HG03354 (cell line): ENCODE results near the gene MEX3A.
"Not testable (repeated sequence)": the region's sequence is repeated elsewhere in the genome, so short reads cannot be mapped to it uniquely, and the experiment has no call there.

Source experiments
- ATAC-seq: cut with Tn5 transposase; IDR thresholded peaks from one replicate; pipeline ENCODE4 v1.9.1; 2021; ENCODE audit warnings: mild to moderate bottlenecking; ENCODE audit not compliant: unreplicated experiment, poor library complexity, severe bottlenecking

MEX3A gene

DNA sequence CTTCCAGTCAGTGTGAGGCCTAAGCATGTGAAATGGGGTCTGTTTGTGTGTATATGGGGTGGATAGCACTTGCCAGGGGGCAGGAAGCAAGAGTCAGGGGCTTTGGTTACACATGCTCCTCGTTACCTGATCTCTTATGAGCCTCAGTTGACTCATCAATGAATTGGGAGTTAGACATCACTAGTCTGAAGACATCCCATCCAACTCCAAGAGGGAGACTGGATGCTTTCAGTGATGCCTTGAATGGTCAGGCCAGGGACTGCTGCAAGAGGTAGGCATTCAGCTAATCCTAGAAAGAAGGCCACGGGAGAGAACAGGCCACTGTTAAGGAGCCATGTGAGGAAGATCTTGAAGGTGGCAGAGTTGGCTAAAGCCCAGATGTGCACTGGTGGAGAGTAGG, 15.0 kb downstream of the MEX3A start:
- no peak for ATAC-seq

DNA sequence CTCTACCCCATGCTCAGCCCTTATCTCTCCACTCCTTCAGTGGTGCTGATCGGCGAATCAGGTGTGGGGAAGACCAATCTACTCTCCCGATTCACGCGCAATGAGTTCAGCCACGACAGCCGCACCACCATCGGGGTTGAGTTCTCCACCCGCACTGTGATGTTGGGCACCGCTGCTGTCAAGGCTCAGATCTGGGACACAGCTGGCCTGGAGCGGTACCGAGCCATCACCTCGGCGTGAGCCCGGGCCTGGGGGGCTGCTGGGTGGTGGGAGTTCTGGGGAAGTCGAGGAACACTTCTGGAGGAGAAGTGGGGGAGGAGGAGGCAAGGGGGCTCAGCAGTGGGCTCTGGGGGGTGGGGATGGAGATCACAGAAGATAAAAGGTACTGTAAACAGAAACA, 16.4 kb downstream of the MEX3A start:
- ATAC-seq: no peak

DNA sequence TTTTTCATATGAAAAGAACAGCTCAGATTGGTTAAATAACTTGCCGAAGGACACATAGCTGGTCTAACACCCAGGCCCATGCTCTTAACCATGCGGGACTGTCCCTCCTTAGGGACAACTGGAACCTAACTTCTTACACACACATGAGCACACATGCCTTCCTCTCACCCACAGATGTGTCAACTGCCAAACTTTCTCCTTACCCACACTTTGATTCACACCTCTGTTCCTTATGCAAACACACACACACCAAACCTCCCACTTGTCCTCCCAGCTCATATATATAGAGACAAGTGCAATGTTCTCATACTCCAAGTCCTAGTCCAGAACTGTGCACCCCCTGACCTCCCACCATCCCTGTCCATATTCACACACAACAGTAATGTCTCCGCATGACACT, 17.1 kb downstream of the MEX3A start:
- no peak for ATAC-seq

DNA sequence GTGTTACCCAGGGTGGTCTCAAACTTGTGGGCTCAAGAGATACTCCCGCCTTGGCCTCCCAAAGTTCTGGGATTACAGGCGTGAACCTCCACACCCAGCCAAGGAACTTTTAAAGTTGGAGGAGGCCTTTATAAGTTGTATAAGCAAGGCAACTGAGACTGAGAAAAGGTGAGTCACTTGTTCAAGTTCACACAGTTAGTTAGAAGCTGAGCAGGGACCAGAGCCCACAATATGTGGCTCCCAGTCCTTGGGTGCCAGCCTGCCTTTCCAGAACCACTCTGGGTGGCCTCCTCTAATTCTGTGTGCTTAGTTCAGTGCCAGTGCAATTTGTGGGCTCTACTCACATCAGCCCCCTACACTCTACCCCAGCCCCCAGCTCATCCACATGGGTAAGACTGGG, 17.6 kb downstream of the MEX3A start:
- ATAC-seq: no peak

DNA sequence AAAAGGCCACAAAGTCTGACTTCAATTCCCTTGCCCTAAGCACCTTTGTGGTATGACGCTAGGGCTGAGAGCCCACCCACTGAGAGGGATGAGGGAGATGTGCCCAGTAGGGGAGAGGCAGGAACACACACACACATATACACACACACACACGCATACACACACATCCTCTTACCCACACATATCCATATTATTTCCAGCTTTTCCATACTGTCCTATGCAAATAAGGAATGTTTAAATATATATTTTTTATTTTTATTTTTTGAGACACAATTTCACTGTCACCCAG, 18.3 kb downstream of the MEX3A start:
- ATAC-seq: no peak

DNA sequence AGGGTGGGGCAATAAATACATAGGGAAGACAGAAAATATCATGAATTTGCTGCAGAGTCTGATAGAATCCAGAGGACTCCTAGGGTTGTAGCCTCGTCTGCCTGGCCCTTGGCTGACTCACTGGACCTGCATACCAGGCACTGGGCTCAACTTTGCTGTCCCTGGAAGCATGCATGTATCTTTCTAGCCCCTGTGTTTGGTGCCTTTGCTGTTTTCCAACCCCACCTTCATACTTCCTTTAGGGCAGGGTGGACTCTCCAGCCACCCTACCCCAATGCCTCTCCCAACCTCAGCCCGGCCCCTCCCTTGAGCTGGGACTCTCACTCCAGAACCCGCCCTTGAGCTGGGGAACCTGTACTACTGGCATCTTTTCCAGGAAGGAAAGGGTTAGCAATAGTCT, 20.1 kb downstream of the MEX3A start:
- ATAC-seq: no peak

DNA sequence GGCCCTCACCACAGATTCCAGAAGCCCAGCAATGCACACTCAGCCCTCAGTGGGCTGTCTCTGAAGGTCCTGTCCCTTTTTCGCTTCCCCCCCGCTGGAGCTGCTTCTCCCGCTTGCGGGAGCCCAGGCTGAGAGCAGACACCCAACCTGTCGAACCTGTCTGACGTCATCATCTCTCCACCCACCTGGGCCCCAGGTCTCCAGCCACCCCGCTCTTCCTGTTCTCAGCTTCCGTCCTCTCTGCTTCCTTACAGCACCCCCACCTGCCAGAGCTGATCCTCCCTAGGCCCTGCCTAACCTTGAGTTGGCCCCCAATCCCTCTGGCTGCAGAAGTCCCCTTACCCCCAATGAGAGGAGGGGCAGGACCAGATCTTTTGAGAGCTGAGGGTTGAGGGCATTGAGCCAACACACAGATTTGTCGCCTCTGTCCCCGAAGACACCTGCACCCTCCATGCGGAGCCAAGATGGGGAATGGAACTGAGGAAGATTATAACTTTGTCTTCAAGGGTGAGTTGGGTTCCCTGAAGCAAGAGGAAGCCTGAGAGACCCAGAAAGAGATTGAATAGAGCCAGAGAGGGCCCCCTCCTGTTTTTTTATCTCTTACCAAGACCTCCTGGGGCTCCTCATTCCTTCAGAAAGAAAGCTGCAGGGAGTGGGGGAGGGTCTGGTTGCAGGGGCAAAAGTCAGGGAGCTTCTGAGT, 21.2 kb downstream of the MEX3A start, which contains the start of gene RAB25:
Gene RAB25, plus strand, starts transcription at position 224 of the 700 bp plus-strand sequence. Its CDS starts 241 bp downstream, at position 465.
- ATAC-seq: no peak

DNA sequence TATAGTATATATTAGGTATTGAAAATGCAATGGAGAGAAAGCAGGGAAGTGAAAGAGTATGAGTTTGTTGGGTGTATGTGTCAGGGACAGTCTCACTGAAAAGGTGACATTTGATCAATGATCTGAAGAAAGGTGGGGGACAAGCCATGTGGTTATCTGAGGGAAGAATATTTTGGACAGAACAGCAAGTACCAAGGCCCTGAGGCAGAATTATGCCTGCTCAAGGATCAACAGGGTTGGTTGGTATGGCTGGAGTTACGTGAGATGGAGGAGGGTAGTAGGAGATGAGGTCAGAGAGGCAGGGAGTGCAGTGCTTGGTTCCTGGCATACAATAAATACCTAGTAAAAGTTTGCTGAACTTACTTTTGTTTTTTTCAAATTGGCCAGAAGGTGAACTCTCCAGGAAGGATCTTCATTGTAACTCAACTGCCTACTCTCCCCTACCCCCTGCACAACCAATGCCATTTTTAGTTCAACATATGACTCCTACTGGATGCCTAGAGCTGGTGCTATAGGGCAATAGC, 25.9 kb downstream of the MEX3A start:
- ATAC-seq: no peak

DNA sequence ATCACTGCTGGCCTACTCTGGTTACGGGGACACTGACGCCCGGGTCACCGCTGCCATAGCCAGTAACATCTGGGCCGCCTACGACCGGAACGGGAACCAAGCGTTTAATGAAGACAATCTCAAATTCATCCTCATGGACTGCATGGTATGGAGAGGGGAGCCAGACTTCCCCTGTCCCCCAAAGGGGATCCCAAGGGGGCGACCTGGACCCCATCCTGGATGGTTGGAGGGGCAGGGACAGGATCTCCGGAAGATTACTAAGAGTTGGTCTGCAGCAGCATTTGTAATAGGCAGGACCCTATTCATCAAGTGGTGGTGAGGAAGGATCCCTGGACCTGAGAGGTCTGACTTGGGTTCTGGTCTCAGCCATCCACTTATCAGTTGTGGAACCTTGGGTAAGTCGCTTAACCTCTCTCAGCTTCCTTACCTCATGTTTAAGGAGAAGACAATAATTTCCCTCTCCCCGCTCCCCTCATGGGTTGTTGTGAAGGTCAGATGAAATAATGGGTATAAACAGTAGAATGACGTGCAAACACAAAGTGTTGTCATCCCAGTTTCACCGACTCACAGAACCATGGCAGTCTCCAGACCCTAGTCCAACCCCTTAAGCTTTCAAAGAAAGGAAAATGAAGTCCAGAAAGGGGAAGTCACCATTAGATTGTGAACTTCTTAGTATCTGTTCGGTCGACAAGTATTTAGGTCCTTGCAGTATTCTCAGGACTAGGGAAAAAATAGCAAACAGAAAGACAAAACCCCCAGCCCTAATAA, 26.8 kb downstream of the MEX3A start:
- ATAC-seq: no peak

DNA sequence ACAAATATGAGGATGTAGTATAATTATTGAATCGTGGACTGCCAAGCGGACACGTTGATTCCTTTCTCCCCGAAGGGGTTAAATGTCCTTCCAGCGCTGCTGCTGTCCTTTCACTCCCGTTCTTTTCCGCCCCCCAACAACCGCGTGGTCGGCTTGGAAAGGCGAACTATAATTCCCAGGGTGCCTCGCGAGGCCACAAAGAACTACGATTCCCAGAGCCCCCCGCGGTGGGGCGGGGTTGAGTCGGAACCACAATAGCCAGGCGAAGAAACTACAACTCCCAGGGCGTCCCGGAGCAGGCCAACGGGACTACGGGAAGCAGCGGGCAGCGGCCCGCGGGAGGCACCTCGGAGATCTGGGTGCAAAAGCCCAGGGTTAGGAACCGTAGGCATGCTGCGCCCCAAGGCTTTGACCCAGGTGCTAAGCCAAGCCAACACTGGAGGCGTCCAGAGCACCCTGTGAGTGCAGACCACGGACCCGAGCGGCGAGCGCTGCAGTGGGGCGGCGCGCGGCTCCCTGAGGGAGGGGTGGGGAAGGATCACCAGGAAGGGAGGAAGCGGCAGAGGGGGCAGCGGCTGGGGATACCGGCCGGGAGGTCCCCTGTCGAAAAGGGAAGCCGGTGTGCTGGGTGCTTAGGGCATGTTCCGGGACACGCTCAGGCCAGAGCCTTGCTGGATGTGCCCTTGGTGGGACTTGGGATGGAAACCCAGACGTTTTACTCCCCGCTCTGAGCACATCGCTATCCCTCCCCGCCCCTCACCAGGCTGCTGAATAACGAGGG, 27.6 kb downstream of the MEX3A start, which contains the start of gene LAMTOR2:
Gene LAMTOR2, plus strand, starts transcription at position 283 of the 781 bp plus-strand sequence. Its CDS starts 108 bp downstream, at position 391.
- ATAC-seq: peak; percentile 75

DNA sequence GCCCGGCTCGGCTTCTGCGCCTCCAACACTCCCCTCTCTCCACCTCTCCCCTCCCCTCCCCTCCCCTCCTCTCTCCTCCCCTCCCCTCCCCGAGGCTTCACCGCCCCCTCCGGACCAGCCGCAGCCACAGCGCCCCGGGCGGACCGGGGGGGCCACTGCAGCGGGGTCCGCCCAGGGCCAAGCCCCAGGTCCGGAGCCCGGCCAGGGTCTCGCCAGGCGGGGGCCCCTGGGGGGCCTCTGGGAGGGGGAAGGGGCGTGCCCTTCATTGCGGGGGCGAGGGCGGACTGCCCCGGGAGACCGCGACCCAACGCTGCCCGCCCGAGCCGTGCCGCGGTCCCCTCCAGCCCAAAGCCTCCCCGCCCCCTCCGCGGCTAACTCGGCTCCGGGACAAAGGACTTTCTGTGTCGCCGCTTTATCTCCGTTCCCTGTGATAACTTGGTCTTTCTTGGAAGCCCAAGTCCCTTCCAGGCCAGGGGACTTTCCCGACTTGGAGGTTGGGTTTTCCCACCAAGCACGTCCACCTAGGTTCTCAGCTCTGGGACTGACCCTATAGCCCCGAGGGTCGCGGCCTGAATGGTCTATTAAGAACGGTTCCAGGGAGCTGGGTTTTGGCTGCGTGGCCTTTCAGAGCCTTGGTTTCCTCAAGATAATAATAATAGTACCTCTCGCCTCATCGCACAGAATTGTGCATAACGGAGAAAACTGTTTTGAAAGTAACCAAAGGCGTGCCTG, 28.3 kb downstream of the MEX3A start, which contains the start of gene UBQLN4:
Gene UBQLN4, minus strand, starts transcription at position 31 of the 732 bp plus-strand sequence. CDS start 97 bp downstream, outside the sequence.
- ATAC-seq: peak; percentile 60

DNA sequence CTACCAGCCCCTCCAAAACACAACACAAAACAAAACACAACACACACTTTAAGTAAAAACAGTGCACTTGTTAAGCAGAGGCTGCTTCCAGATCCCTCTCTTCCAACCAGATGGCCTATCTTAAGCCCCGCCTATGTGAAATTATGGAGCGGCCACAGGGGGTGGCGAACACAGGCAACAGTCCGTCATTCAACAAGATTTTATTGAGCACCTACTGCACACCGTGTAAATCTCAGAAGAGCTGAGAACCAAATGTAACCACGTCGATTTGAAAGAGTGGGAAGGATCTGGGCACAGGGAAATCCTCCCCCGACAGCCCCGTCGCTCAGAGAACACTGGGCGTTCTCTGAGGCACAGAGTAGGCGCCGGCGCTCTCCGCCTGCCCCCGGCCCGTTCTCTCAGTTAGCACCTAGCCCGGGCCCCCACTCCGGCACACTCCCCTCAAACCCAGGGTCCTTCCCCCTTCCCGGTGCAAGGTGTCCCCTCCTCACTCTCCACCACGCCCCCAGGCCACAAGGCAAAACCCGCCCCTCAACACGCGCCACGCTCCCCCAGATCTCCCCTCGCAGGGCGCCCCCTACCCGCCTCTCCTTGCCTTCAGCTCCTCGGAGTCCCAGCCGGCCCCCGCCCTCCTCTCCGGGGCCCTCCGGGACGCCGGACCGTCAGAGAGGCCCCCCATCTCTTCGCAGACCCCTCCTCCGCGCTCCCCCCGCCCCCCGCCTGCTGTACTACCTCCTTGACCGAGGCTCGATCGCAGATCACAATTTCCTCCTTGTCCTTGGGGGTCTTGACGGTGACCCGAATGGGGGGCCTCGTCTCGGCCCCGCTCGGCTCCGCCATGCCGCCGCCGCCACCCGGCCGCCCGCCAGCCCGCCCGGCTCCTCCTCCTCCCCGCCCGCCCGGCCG, 29.1 kb downstream of the MEX3A start:
- no peak for ATAC-seq

DNA sequence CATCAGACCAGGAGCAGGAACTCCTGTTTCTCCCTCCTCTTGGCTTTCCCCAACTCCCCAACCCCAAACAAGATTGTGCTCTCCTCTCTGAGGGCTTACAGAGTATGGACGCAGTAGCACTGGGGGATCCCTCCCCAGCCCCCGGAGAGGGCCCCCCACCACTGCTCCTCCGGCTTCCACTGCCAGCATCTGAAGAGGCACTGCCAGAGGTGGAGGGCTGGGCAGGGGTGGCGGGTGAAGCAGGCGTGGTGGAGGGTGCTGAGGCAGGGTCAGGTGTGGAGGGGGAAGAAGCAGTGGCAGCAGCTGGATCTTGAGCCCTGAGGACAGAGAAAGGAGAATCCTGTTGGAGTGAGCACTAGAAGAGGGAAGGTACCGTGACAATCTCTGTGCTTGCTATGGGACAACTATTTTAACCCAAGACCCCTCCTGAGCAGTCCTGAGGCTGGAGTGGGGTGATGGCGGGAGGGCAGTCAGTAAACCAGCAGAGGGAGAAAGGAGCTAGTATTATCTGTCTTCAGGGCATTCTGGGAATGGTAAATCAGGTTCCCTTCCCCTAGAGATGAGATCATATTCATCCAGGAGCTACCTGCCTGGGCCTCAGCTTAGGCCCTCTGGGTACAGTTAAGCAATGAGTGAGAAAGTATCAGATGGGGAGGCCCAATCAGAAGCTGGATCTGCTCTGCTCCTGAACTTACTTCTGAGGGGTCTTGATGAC, 31.1 kb downstream of the MEX3A start:
- no peak for ATAC-seq

DNA sequence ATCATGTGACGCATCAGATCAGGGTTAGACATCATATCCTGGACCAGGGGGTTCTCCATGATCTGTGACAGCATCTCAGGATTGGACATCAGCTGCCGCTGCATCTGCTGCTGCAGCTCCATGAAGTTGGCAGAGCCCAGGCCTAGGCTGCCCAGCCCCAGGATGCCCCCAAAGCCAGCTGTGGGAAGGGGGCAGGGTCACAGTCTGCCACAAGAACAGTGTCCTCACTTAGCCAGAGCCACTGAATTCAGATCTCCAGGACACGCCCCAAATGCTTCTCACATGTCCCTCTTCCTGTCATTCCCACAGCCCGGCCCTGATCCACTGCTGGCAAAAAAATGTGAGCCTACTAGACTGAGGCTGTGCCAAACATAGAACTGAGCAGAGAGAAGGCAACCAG, 31.9 kb downstream of the MEX3A start:
- ATAC-seq: no peak

DNA sequence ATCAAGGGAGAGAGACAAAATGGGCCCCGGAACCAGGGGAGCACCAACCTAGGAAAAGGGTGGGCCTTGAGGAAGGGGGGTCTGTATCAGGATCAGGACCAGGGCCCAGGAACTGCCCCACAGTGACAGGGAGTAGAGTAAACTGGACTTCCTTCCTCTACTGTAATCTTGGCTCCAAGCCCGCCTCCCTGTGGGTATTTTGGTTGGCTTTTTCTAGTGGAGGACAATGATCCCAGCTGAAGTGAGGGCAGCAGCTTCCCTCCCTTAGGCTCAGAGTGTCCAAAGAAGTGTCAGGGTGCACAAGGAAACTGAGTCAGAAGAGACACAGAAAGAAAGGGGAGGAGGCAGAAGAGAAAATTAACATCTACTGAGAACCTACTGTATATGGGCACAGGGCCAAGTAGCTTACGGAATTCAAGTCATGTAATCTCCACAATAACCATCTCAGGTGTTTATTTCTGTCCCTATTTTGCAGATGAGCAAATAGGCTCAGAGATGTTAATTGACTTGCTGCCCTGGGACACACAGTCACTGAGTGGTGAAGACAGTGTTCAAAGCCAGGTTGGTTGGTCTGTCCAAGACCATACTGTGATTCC, 33.5 kb downstream of the MEX3A start:
- no peak for ATAC-seq

DNA sequence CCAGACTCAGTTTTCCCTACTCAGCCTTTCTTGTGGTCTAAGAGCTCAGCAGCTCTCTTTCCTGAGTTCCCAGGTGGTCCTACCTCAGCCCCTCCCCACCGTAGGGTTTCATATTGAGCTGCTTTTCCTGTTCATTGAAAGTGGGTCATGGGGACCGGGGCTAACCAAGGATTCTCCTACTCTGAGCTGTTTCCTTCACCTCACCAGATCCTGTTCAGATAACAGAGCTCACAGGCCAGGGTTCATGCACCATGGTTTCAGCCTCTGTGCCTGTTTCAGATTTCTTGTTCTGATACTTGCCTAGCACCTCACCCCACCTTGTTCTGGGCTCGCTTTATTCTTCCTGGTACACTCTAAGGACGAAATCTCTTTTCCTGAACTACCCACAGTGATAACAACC, 37.2 kb downstream of the MEX3A start:
- no peak for ATAC-seq

DNA sequence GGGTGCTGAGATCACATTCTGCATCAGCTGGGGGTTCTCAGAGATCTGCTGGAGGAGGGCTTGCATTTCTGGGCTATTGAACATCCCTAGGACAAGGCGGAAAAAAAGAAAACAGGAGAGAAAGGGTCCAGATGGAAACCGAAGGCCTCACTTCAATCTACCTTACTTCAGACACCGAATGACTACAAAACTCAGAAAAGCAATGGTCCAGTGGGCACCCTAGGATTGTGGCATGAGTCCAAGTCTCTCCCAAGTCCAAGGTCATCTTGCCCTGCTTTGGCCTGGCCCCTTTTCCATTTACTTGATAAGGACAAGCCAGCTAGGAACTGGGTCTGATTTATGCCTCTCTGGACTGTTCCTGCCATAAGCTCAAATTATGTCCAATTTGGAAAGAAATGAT, 39.4 kb downstream of the MEX3A start:
- no peak for ATAC-seq

DNA sequence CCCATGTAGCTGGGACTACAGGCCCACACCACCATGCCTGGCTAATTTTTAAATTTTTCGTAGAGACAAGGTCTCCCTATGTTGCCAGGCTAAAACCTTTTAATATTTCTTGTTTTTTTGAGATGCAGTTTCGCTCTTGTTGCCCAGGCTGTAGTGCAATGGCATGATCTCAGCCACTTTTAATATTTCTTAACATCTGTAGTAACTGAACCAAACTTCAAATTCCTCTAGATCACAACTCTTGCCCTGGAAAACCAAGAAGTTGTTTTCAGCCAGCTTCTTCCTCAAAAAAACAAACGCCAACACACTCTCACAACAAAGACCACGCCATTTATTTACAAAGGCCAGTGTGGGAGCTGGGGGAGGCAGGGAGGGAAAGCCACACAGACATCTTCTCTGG, 47.3 kb downstream of the MEX3A start:
- ATAC-seq: not testable (repeated sequence)
